WERI-Rb-1 (cell line): Measurements from ENCODE around the gene MLH3.

Experiments
- DNase-seq: peaks from one replicate; pipeline ENCODE4 v3.0.0-alpha.2; 2020
- H3K27ac ChIP-seq: fragments of 250-450 bp; sonication (Bioruptor Pico); 2 replicates; pipeline ENCODE4 v1.5.1; 2020; ENCODE audit warnings: mild to moderate bottlenecking, moderate library complexity
- H3K27me3 ChIP-seq: fragments of 250-450 bp; sonication (Bioruptor Pico); 2 replicates; pipeline ENCODE4 v1.5.1; 2021; ENCODE audit warnings: mild to moderate bottlenecking, low read depth, moderate library complexity; ENCODE audit not compliant: insufficient read depth, severe bottlenecking
- H3K36me3 ChIP-seq: fragments of 250-450 bp; sonication (Bioruptor Pico); 2 replicates; pipeline ENCODE4 v1.5.1; 2020; ENCODE audit warnings: mild to moderate bottlenecking, moderate library complexity
- H3K4me3 ChIP-seq: 2 replicates; pipeline ENCODE4 v1.5.1; 2011; ENCODE audit warnings: low read depth, mild to moderate bottlenecking, control low read depth, low read length
- H3K9me3 ChIP-seq: fragments of 250-450 bp; sonication (Bioruptor Pico); 2 replicates; pipeline ENCODE4 v1.5.1; 2021; ENCODE audit warnings: mild to moderate bottlenecking, moderate library complexity; ENCODE audit not compliant: severe bottlenecking
- CTCF ChIP-seq: IDR thresholded peaks from 2 replicates; pipeline ENCODE4 v1.5.1; 2011; ENCODE audit warnings: low read depth, mild to moderate bottlenecking, control low read depth, inconsistent platforms, low read length

MLH3 gene

GRCh38 chr14:74988993-74989392 is 62.3 kb downstream of the MLH3 start:
- H3K27ac ChIP-seq = no peak overlapping the region
- DNase-seq = no peak
- no peaks in the 10 kb centered on the region for H3K9me3 ChIP-seq
- no peak overlapping the region for H3K4me3 ChIP-seq
- H3K36me3 ChIP-seq = no peaks in the 10 kb centered on the region
- no peaks in the 10 kb centered on the region for H3K27me3 ChIP-seq
- no peak for TF ChIP-seq CTCF

GRCh38 chr14:74988131-74988530 is 63.1 kb downstream of the MLH3 start:
- no peaks in the 10 kb centered on the region for H3K36me3 ChIP-seq
- H3K9me3 ChIP-seq = no peaks in the 10 kb centered on the region
- DNase-seq = no peak
- no peak overlapping the region for H3K27ac ChIP-seq
- no peak overlapping the region for H3K4me3 ChIP-seq
- H3K27me3 ChIP-seq = no peaks in the 10 kb centered on the region
- TF ChIP-seq CTCF = no peak

GRCh38 chr14:74985806-74986205 is 65.5 kb downstream of the MLH3 start:
- no peak for DNase-seq
- Histone ChIP-seq H3K9me3 (no peaks in the 10 kb centered on the region), H3K36me3 (no peaks in the 10 kb centered on the region), H3K4me3 (no peak overlapping the region), H3K27ac (no peak overlapping the region), H3K27me3 (no peaks in the 10 kb centered on the region)
- TF ChIP-seq CTCF = no peak

GRCh38 chr14:74985028-74985310 is 66.3 kb downstream of the MLH3 start:
- Histone ChIP-seq H3K27me3 (no peaks in the 10 kb centered on the region), H3K9me3 (no peaks in the 10 kb centered on the region), H3K36me3 (no peaks in the 10 kb centered on the region), H3K4me3 (no peak overlapping the region), H3K27ac (no peak overlapping the region)
- TF ChIP-seq CTCF = no peak
- DNase-seq = no peak

GRCh38 chr14:74984236-74985027 is 66.8 kb downstream of the MLH3 start:
- H3K36me3 ChIP-seq = no peaks in the 10 kb centered on the region
- H3K27ac ChIP-seq = no peak overlapping the region
- H3K27me3 ChIP-seq = no peaks in the 10 kb centered on the region
- H3K9me3 ChIP-seq = no peaks in the 10 kb centered on the region
- TF ChIP-seq CTCF = no peak
- DNase-seq = no peak
- H3K4me3 ChIP-seq = no peak overlapping the region

GRCh38 chr14:74983343-74983742 is 67.9 kb downstream of the MLH3 start:
- Histone ChIP-seq H3K27ac (no peak overlapping the region), H3K27me3 (no peaks in the 10 kb centered on the region), H3K36me3 (no peaks in the 10 kb centered on the region), H3K4me3 (no peak overlapping the region), H3K9me3 (no peaks in the 10 kb centered on the region)
- no peak for DNase-seq
- TF ChIP-seq CTCF = no peak
